AG04450 (cell line): ENCODE results near the gene ZNF732. TPM values are rescaled to one million over a fixed set of nuclear protein-coding genes. Genes with fewer than 3 reads are reported as not detected.
A peak's percentile ranks its signal among the peaks of the same experiment; 100 is the strongest.

ENCODE experiments used
- CTCF ChIA-PET: fragments of 300-600, 350-600 bp; formaldehyde crosslinking; extraction: SDS; loops from one replicate; lab custom pipeline; 2022; ENCODE audit warnings: antibody characterized with exemption, inconsistent platforms; lab: Charles Lee
- POLR2A ChIA-PET: fragments of 350-600 bp; formaldehyde crosslinking; extraction: SDS; loops from one replicate; lab custom pipeline; 2021; ENCODE audit warnings: antibody characterized with exemption, inconsistent platforms; lab: Yijun Ruan, JAX
- DNase-seq: peaks from one replicate; pipeline ENCODE4 v3.0.0-alpha.2; 2011; ENCODE audit warnings: low read depth, low spot score
- H3K27ac ChIP-seq: one replicate; pipeline ENCODE4 v1.5.1; 2012; ENCODE audit warnings: low read depth, low read length, control low read depth
- H3K27me3 ChIP-seq: one replicate; pipeline ENCODE4 v1.6.0; 2012; ENCODE audit warnings: low read length; ENCODE audit not compliant: control insufficient read depth, insufficient read depth
- H3K4me3 ChIP-seq: 2 replicates; pipeline ENCODE4 v1.5.1; 2011; ENCODE audit warnings: mild to moderate bottlenecking, low read depth, low read length, control low read depth
- H3K9me3 ChIP-seq: 2 replicates; pipeline ENCODE4 v1.5.1; 2012; ENCODE audit warnings: low read length; ENCODE audit not compliant: control insufficient read depth, insufficient read depth
- polyA plus RNA-seq: library from polyadenylated mRNA; depleted of rRNA; stranded (reverse); fragments of >200 nt; gene quantifications from 2 replicates; pipeline ENCODE4 v1.2.3, GENCODE V29; 2011
- TF ChIP-seq, protein P1 (sequence below): IDR thresholded peaks from 2 replicates; pipeline ENCODE4 v1.5.1; 2011; ENCODE audit warnings: low read depth, low read length, control low read depth, inconsistent platforms

The ZNF732 gene
- polyA plus RNA-seq, 1 experiment, result 0.12 TPM

DNA sequence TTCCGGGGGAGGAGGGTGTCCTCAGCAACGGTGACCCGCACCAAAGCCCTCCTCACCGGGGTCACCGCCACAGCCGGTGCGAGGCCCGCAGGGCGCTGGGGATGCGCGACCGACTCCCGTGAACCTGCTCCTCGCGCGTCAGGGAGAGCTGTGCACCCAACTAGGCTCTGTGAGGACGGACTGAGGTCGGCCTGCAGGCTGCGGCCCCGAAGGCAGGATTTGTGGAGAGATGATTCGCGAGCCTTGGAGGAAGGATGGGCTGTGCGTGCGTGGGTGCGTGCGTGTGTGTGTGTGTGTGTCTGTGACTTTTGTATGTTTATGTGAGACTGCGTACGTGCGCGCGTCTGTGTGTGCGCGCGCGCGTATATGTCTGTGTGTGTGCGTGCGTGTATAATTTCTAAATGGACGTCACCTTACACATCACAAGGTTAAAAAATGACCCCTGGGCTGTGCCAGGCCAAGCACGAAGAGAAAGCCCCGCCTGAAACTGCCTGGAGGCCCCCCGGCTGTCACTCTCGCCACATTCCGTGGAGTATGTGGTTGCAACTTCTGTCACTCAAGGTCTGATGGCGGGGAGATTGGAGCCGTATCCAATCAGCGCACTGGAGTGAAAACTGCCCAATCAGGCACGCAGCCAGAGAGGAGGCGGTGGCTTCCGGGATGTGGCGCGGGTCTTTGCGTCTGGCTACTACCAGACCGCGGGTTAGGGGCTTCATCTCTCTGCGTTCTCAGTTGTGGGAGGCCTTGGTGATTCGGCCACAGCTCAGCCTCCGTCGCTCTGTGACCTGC, 32.1 kb upstream of the ZNF732 start, which contains the start of gene ZNF141:
ZNF141 (plus strand) TSS at position 672 of the 789 bp plus-strand sequence. CDS start 170 bp downstream, outside the sequence.
- peaks cover 33% of the 10 kb centered on the region for H3K9me3 ChIP-seq
- ChIA-PET POLR2A (interaction anchor here (0.6 to 1.4 kb wide), 3 partner anchors 33 to 179 kb away, joined by 3 to 5 read pairs (median 4); partner anchors contain the start of gene ZNF732), CTCF (no interaction called here)
- TF ChIP-seq, protein P1, sequence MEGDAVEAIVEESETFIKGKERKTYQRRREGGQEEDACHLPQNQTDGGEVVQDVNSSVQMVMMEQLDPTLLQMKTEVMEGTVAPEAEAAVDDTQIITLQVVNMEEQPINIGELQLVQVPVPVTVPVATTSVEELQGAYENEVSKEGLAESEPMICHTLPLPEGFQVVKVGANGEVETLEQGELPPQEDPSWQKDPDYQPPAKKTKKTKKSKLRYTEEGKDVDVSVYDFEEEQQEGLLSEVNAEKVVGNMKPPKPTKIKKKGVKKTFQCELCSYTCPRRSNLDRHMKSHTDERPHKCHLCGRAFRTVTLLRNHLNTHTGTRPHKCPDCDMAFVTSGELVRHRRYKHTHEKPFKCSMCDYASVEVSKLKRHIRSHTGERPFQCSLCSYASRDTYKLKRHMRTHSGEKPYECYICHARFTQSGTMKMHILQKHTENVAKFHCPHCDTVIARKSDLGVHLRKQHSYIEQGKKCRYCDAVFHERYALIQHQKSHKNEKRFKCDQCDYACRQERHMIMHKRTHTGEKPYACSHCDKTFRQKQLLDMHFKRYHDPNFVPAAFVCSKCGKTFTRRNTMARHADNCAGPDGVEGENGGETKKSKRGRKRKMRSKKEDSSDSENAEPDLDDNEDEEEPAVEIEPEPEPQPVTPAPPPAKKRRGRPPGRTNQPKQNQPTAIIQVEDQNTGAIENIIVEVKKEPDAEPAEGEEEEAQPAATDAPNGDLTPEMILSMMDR, result no peak
- H3K27me3 ChIP-seq, result no peaks in the 10 kb centered on the region
- peak within 1 kb of the TSS; percentile 78 for H3K4me3 ChIP-seq
- H3K27ac ChIP-seq, result peak within 1 kb of the TSS; percentile 91
- peak; percentile 94 for DNase-seq

DNA sequence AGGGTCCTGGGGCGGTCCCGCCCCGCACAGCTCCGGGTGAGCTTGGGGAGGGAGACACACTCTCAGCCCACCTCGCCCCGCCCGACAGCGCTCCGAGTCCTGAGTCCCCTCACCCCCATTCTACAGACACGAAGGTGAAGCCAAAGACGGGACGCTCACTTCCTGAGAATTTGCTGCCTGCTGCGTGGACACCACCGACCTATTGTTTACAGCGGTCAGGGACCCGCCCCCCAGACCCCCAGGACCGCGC, 31.5 kb upstream of the ZNF732 start:
- no peaks in the 10 kb centered on the region for H3K27me3 ChIP-seq
- H3K9me3 ChIP-seq, result peaks cover 32% of the 10 kb centered on the region
- CTCF ChIA-PET, result no interaction called here
- TF ChIP-seq, protein P1, result no peak
- POLR2A ChIA-PET, result no interaction called here
- H3K4me3 ChIP-seq, result peak overlapping the region; percentile 78
- H3K27ac ChIP-seq, result peak overlapping the region; percentile 91
- DNase-seq, result no peak

DNA sequence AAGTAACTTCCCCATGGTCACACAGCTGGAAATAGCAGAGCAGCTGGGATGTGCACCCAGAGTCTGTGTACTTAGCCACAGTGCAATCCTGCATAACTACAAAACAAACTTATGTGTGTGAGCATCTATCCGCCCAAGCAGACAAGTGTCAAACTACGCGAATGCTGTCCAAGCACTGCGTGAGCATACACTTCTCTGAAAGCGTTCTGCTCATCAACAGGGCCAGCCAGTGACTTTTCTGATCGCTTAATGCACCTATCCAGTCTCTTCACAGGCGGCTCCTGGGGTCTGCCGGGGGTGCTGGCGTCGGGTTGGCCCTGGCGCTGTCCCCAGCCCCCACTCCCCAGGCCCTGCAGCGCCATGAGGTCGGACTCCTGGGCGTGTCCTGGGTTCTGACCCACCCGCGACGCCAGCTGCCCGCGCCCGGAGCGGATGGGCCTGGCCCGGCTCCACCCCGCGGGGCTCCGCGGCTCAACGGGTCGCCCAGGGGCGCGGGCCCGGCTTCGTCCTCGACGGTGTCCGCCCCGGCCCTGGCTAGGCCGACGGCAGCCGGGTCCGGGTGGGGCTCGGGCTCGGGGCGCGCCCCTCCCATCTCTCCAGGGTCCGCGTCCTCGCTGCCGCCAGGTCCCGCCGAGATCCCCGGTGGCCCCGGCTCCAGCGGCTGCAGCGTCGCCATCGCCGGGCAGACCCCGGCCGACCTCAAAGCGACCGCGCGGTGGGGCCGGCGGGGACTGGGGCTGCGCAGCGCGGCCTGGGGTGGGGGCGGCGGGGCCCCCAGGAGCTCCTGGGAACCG, 31.0 kb upstream of the ZNF732 start:
- Histone ChIP-seq H3K27ac (peak overlapping the region; percentile 91), H3K9me3 (peaks cover 31% of the 10 kb centered on the region), H3K4me3 (peak overlapping the region; percentile 78), H3K27me3 (no peaks in the 10 kb centered on the region)
- CTCF ChIA-PET, result no interaction called here
- POLR2A ChIA-PET, result no interaction called here
- DNase-seq, result no peak
- TF ChIP-seq, protein P1, result no peak

DNA sequence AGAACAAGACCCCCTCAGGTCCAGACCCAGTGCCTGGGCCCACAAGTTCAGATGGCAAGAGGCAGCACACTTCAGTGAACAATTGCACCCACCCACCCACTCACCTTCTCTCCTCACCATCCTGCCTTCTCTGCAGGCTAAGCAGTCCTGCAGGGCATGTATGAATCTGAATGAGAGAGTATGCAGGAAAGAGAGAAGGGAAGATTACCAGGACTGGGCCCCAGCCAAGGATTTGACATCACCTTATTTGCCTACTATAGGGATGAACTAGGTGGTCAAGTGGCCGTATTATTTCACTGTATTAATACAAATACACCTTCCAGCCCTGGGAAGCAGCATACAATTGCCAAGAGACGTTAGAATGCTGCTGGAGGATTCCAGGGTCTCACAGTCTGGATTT, 30.2 kb upstream of the ZNF732 start:
- TF ChIP-seq, protein P1, result no peak
- POLR2A ChIA-PET, result no interaction called here
- no peak overlapping the region for H3K4me3 ChIP-seq
- H3K27ac ChIP-seq, result no peak overlapping the region
- DNase-seq, result no peak
- no peaks in the 10 kb centered on the region for H3K27me3 ChIP-seq
- H3K9me3 ChIP-seq, result peaks cover 27% of the 10 kb centered on the region
- CTCF ChIA-PET, result no interaction called here

GRCh38 chr4:328729-329128, 23.5 kb upstream of the ZNF732 start:
- no peak overlapping the region for H3K4me3 ChIP-seq
- H3K9me3 ChIP-seq, result peaks cover 29% of the 10 kb centered on the region
- TF ChIP-seq, protein P1, result no peak
- CTCF ChIA-PET, result no interaction called here
- POLR2A ChIA-PET, result no interaction called here
- no peak overlapping the region for H3K27ac ChIP-seq
- no peak for DNase-seq
- no peaks in the 10 kb centered on the region for H3K27me3 ChIP-seq
